Ishikawa (cell line): Measurements from ENCODE around the gene MYO3A.

Experiments
- CEBPB ChIP-seq: IDR thresholded peaks from 2 replicates; pipeline ENCODE4 v1.6.1; 2012
- CREB1 ChIP-seq: IDR thresholded peaks from 2 replicates; pipeline ENCODE4 v1.6.1; 2012; ENCODE audit warnings: low read depth
- EGR1 ChIP-seq: IDR thresholded peaks from 2 replicates; pipeline ENCODE4 v1.6.1; 2012
- EP300 ChIP-seq: IDR thresholded peaks from 2 replicates; pipeline ENCODE4 v1.6.1; 2012; ENCODE audit warnings: borderline replicate concordance
- FOXM1 ChIP-seq: IDR thresholded peaks from 2 replicates; pipeline ENCODE4 v1.6.1; 2012; ENCODE audit warnings: low read depth, borderline replicate concordance
- MAX ChIP-seq: IDR thresholded peaks from 2 replicates; pipeline ENCODE4 v1.6.1; 2012
- NFIC ChIP-seq: IDR thresholded peaks from 2 replicates; pipeline ENCODE4 v1.6.1; 2012
- RAD21 ChIP-seq: IDR thresholded peaks from 2 replicates; pipeline ENCODE4 v1.6.1; 2012; ENCODE audit warnings: low read depth
- TAF1 ChIP-seq: IDR thresholded peaks from 2 replicates; pipeline ENCODE4 v1.6.1; 2012; ENCODE audit warnings: low read depth, mild to moderate bottlenecking
- TCF12 ChIP-seq: IDR thresholded peaks from 2 replicates; pipeline ENCODE4 v1.6.1; 2012; ENCODE audit warnings: low read depth
- TEAD4 ChIP-seq: IDR thresholded peaks from 2 replicates; pipeline ENCODE4 v1.6.1; 2012
- YY1 ChIP-seq: IDR thresholded peaks from 2 replicates; pipeline ENCODE4 v1.6.1; 2012; ENCODE audit warnings: low read depth
- ZBTB7A ChIP-seq: IDR thresholded peaks from 2 replicates; pipeline ENCODE4 v1.6.1; 2012; ENCODE audit warnings: low read depth
- TF ChIP-seq, protein P1 (sequence below): IDR thresholded peaks from 2 replicates; pipeline ENCODE4 v1.6.1; 2012; ENCODE audit warnings: low read depth, mild to moderate bottlenecking
- TF ChIP-seq, protein P2 (sequence below): IDR thresholded peaks from 2 replicates; pipeline ENCODE4 v1.6.1; 2012

Gene MYO3A

DNA sequence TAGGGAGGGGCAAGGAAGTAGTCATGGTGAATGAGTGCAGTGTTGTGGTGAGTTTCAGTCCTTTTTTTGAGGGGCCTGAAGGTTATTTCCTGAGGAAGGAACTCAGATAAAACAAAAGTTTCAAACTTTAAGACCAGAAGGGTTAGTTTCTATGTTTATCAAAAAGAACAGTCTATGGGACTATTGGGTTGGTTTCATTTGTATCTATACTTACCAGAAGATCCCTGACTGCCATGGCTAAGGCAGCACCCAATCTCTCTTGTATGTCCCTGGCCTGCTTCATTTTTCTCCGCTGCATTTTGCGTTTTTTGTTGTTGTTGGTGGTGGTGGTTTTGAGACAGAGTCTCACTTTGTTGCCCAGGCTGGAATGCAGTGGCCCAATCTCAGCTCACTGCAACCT lies 263.2 kb downstream of the MYO3A start:
- no peak for TF ChIP-seq TAF1
- no peak for TF ChIP-seq EGR1
- no peak for TF ChIP-seq FOXM1

- TF ChIP-seq CREB1 (no peak), MAX (no peak)
Observed at GRCh38 chr10:26198119-26198518, 264.1 kb downstream of the MYO3A start.

DNA sequence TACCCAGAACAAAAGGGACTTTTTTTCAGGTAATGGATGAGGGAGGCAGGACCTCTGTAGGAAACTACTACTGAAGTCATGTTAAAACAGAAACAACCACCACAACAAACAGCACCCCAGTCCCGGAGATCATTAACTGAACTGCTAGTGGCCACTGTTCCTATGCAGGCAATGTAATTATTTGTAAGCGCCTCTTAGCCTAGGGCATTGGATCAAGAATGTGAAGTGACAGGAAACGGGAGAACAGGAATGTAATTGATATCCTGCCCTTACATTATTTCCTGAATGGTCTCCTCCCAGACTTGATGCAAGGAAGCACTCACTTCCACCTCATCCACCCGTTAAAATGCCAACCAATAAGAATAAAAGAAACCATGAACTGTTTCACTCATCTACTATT lies 265.8 kb downstream of the MYO3A start:
- TF ChIP-seq YY1 (no peak), EGR1 (no peak), CEBPB (no peak), TEAD4 (no peak), EP300 (no peak), NFIC (no peak), CREB1 (no peak), FOXM1 (no peak), RAD21 (no peak), MAX (no peak), ZBTB7A (no peak)
- TF ChIP-seq, protein P1, sequence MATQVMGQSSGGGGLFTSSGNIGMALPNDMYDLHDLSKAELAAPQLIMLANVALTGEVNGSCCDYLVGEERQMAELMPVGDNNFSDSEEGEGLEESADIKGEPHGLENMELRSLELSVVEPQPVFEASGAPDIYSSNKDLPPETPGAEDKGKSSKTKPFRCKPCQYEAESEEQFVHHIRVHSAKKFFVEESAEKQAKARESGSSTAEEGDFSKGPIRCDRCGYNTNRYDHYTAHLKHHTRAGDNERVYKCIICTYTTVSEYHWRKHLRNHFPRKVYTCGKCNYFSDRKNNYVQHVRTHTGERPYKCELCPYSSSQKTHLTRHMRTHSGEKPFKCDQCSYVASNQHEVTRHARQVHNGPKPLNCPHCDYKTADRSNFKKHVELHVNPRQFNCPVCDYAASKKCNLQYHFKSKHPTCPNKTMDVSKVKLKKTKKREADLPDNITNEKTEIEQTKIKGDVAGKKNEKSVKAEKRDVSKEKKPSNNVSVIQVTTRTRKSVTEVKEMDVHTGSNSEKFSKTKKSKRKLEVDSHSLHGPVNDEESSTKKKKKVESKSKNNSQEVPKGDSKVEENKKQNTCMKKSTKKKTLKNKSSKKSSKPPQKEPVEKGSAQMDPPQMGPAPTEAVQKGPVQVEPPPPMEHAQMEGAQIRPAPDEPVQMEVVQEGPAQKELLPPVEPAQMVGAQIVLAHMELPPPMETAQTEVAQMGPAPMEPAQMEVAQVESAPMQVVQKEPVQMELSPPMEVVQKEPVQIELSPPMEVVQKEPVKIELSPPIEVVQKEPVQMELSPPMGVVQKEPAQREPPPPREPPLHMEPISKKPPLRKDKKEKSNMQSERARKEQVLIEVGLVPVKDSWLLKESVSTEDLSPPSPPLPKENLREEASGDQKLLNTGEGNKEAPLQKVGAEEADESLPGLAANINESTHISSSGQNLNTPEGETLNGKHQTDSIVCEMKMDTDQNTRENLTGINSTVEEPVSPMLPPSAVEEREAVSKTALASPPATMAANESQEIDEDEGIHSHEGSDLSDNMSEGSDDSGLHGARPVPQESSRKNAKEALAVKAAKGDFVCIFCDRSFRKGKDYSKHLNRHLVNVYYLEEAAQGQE: no peak

GRCh38 chr10:26205223-26205622 lies 271.2 kb downstream of the MYO3A start:
- TF ChIP-seq EP300 (no peak), CEBPB (no peak), TAF1 (no peak), TEAD4 (no peak), MAX (no peak), NFIC (no peak), TCF12 (no peak), RAD21 (no peak), ZBTB7A (no peak), YY1 (no peak), CREB1 (no peak), EGR1 (no peak)
- TF ChIP-seq, protein P2, sequence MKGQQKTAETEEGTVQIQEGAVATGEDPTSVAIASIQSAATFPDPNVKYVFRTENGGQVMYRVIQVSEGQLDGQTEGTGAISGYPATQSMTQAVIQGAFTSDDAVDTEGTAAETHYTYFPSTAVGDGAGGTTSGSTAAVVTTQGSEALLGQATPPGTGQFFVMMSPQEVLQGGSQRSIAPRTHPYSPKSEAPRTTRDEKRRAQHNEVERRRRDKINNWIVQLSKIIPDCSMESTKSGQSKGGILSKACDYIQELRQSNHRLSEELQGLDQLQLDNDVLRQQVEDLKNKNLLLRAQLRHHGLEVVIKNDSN: no peak

DNA sequence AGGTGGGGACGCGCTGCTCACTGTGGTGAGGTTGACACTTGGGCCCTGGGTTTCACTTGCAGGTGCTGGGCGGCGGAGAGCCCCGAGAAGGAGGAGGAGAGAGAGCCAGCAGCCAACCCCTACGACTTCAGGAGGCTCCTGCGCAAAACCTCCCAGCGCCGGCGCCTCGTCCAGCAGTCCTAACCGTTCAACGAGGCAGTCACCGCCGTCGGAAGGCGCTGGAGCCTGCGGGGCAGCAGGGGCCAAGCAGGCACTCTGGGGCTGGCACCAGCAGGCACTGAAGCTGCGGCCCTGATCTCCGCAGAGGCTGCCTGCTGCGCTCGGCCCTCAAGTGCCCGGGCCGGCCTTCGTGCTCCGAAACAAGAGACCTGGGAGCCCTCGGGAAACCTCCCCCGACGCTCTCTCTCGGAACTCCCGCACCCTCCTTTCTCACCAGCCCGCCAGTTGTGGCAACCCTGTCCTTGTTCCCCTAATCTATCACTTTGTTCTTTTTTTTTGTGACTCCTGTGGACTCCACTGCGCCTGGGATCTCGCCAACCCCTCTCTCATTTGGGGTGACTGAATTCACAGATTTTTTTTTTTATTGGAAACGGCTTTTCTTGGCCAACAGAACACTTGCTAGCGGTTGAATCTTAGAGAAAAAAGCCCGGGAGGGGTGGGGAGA lies 277.9 kb downstream of the MYO3A start:
- TF ChIP-seq FOXM1: no peak
- TF ChIP-seq CREB1: no peak
- TF ChIP-seq EP300: no peak
- TF ChIP-seq ZBTB7A: no peak

- TF ChIP-seq EGR1 (no peak), TEAD4 (no peak), YY1 (no peak), TAF1 (no peak), ZBTB7A (no peak), CREB1 (no peak), FOXM1 (no peak), MAX (no peak), CEBPB (no peak), EP300 (no peak), TCF12 (no peak), RAD21 (no peak), NFIC (no peak)
- TF ChIP-seq, protein P2: no peak
- TF ChIP-seq, protein P1: no peak
Observed at GRCh38 chr10:26212511-26212910, 278.5 kb downstream of the MYO3A start.
